ENCODE results near the gene THBD.

The THBD gene

GRCh38 chr20:23018941-23019340 is 30.5 kb downstream of the THBD start:
- DNase-seq (ENCODE audit: extremely low spot score, insufficient read length, low read depth) (no peak), FAIRE-seq (no peak)

GRCh38 chr20:23018432-23018831 is 31.0 kb downstream of the THBD start:
- no peak for FAIRE-seq
- DNase-seq (ENCODE audit: extremely low spot score, insufficient read length, low read depth), result no peak

GRCh38 chr20:23017516-23017915 is 32.0 kb downstream of the THBD start:
- DNase-seq (ENCODE audit: extremely low spot score, insufficient read length, low read depth) (no peak), FAIRE-seq (no peak)

GRCh38 chr20:23013429-23013828 is 36.0 kb downstream of the THBD start:
- no peak for FAIRE-seq
- DNase-seq (ENCODE audit: extremely low spot score, insufficient read length, low read depth), result no peak

- DNase-seq (ENCODE audit: extremely low spot score, insufficient read length, low read depth), result no peak
- FAIRE-seq, result no peak
These were observed 38.3 kb downstream of the THBD start for GRCh38 chr20:23011008-23011721.

- DNase-seq (ENCODE audit: extremely low spot score, insufficient read length, low read depth), result no peak
- no peak for FAIRE-seq
These were observed 39.4 kb downstream of the THBD start for GRCh38 chr20:23010096-23010495.

GRCh38 chr20:23009636-23010035 is 39.8 kb downstream of the THBD start:
- FAIRE-seq, result no peak
- no peak for DNase-seq (ENCODE audit: extremely low spot score, insufficient read length, low read depth)

- FAIRE-seq, result no peak
- DNase-seq (ENCODE audit: extremely low spot score, insufficient read length, low read depth), result no peak
These were observed 40.8 kb downstream of the THBD start for GRCh38 chr20:23008667-23009066.

GRCh38 chr20:23007886-23008655 is 41.4 kb downstream of the THBD start:
- DNase-seq (ENCODE audit: extremely low spot score, insufficient read length, low read depth) (no peak), FAIRE-seq (no peak)

- no peak for FAIRE-seq
These were observed 42.0 kb downstream of the THBD start for GRCh38 chr20:23007462-23007861.

GRCh38 chr20:23005776-23006175 is 43.7 kb downstream of the THBD start:
- FAIRE-seq (no peak), DNase-seq (ENCODE audit: extremely low spot score, insufficient read length, low read depth) (no peak)

More at GRCh38 chr20:23007462-23007861, 42.0 kb downstream of the THBD start:
- no peak for DNase-seq (ENCODE audit: extremely low spot score, insufficient read length, low read depth)

- DNase-seq (ENCODE audit: extremely low spot score, insufficient read length, low read depth) (no peak), FAIRE-seq (no peak)
These were observed 45.5 kb downstream of the THBD start for GRCh38 chr20:23003881-23004460.

- DNase-seq (ENCODE audit: extremely low spot score, insufficient read length, low read depth), result no peak
- FAIRE-seq, result no peak
These were observed 46.3 kb downstream of the THBD start for GRCh38 chr20:23003077-23003635.

GRCh38 chr20:23002276-23002675 is 47.2 kb downstream of the THBD start:
- FAIRE-seq (no peak), DNase-seq (ENCODE audit: extremely low spot score, insufficient read length, low read depth) (no peak)

- no peak for FAIRE-seq
These were observed 49.1 kb downstream of the THBD start for GRCh38 chr20:23000232-23000947.

GRCh38 chr20:22999756-23000155 is 49.7 kb downstream of the THBD start:
- no peak for FAIRE-seq
- DNase-seq (ENCODE audit: extremely low spot score, insufficient read length, low read depth), result no peak

More at GRCh38 chr20:23000232-23000947, 49.1 kb downstream of the THBD start:
- no peak for DNase-seq (ENCODE audit: extremely low spot score, insufficient read length, low read depth)

- FAIRE-seq, result no peak
- no peak for DNase-seq (ENCODE audit: extremely low spot score, insufficient read length, low read depth)
These were observed 51.0 kb downstream of the THBD start for GRCh38 chr20:22998476-22998875.

- no peak for FAIRE-seq
- DNase-seq (ENCODE audit: extremely low spot score, insufficient read length, low read depth), result no peak
These were observed 53.5 kb downstream of the THBD start for GRCh38 chr20:22995923-22996322.
